ENCODE measurements around the gene ZNF684.

The ZNF684 gene

GRCh38 chr1:40575336-40575735, 43.9 kb downstream of the ZNF684 start:
- DNase-seq: no peak

- DNase-seq: no peak
These were observed 50.7 kb downstream of the ZNF684 start for GRCh38 chr1:40582116-40582515.

DNA sequence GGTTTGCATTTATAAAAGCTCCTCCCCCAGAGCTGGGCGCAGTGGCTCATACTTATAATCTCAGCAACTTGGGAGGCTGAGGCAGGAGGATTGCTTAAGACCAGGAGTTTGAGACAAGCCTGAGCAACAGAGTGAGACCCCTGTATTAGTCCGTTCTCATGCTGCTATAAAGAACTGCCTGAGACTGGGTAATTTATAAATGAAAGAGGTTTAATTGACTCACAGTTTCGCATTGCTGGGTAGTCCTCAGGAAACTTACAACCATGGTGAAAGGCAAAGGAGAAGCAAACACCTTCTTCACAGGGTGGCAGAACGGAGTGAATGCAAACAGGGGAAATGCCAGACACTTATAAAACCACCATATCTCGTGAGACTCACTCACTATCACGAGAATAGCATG, 52.5 kb downstream of the ZNF684 start:
- no peak for DNase-seq

DNA sequence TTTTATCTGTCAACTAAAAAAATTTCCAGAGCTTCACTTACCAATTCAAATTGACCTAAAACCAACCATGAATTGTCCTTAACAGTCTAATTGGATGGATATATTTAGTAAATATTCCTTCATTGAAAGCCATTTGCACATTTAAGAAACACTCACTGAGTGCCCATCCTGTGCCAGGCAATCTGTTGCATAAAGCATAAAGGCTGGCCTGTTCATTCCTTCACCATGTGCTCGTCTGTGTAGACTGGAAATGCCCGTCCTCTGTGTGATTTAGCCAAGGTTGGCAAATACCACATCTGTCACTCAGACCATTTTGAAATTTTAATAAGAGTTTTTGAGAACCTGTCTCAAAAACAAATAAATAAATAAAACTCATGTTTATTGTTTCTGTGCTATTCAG, 57.1 kb downstream of the ZNF684 start:
- DNase-seq: no peak

DNA sequence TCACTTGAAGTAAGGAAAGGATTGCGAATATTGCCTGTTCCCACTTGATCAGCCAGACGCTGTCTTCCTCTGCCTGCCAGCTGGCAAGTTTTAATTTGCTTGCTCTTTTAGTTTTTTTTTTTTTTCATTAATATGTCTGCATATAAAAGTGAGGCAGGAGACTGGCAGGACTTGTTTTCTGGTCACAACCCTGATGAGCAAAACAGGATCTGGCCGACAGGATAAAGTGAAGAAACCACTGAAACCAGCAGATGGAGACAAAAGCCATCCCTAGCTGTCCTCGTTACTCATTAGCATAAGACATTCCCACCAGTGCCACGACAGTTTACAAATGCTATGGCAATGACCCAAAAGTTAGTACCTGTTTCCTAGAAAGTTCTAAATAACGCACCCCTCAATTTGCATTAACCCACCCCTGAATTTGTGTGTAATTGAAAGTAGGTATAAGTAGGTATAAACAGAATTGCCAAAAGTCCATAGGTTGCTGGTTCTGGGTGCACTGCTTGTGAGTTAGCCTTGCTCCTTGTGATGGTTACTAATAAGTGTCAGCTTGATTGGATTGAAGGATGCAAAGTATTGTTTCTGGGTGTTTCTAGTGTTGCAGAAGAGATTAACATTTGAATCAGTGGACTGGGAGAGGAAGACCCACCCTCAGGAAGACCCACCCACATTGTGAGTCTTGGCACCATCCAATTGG, 60.8 kb downstream of the ZNF684 start:
- DNase-seq: peak; percentile 64

GRCh38 chr1:40593449-40594186, 62.2 kb downstream of the ZNF684 start:
- no peak for DNase-seq

DNA sequence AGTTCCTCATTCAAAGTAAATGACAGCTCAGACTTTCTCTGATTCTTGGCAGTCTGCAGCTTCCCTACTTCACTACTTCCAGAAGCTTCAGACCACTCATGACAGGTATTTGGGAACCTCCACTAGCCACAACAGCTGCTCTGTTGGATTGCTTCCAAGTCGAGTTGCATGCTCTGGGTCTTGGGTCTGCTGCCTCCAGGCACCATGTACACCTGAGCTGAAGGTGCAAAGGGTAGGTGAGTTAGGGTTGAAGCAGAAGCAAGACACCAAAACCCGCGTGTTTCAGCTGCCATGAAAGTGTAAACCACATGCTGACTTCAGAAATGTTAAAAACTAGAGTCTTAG, 62.7 kb downstream of the ZNF684 start:
- no peak for DNase-seq

GRCh38 chr1:40595623-40596022, 64.2 kb downstream of the ZNF684 start:
- no peak for DNase-seq
